ENCODE data around the gene GABRG3.

GABRG3 gene

DNA sequence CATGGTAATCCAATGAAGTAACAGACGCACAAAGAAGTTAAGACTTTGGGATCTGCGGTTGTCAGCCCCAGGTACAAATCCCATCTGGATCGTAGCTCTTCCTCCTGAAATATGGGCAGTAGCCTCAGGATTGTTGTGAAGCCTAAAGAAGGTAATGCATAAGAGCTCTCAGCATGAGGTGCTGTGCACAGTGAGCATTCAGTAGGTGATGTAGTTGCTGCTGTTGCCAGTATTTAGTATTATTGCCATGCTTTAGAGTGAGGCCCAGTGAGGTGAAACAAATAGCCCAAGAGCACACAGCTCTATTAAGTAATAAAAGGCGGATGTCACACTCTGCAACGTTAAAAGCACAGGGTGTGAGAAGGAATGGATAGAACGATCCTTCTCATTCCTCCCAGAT, 225.7 kb downstream of the GABRG3 start:
- DNase-seq: no peak

DNA sequence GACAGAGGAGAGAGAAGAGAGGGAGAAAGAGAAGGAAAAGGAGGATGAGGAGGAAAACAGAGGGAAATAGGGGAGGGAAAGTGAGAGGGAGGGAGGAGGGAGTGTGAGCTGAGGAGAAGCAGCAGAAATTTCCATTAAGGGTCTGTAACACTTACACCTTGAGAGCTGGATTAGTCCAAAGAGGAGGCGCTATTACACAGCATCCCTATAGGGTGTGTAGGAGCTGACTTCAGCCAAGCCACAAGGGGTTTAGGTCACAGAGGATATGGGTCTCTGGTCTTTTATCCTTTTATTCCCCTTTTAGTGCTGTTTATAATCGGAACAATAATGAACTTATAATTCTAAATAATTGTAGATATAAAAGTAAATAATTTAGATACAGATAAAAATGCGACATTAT, 230.4 kb downstream of the GABRG3 start:
- DNase-seq: no peak

DNA sequence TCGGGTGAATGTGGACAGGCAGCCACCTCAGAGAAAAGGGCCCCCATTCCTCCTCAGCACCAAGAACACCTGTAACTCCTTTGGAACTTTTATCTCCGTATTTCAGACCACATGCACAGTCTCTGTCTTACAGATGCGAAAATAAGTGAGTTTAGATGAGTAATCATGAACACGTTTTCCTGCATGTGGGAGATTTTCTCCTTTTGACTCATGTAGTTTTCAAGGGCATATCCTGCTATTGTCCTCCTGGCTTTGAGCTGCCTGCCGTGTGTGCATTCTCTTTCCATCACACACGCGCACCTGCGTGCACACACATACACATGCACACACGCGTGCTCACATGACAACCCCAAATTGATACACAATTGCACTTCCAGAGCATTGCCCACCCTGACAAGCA, 239.2 kb downstream of the GABRG3 start:
- no peak for DNase-seq

DNA sequence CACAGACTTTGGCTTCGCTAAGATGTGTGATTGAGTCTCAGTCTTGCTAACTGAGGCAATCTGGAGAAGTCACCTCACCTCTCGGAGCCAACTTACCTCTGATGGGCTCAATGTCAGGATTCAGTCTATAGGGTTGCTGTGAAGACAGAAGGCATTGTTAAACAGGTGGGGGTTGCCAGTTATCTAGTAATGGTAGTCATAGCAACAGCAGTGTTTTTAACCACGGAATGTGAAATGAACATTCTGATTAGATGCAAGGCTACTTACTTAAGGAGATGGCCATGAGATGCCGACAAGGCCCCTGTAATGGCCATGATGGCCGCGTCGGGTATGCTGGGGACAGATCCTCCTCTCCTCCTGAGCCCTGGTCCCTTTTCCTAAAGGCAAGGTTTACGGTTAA, 243.1 kb downstream of the GABRG3 start:
- DNase-seq: no peak

DNA sequence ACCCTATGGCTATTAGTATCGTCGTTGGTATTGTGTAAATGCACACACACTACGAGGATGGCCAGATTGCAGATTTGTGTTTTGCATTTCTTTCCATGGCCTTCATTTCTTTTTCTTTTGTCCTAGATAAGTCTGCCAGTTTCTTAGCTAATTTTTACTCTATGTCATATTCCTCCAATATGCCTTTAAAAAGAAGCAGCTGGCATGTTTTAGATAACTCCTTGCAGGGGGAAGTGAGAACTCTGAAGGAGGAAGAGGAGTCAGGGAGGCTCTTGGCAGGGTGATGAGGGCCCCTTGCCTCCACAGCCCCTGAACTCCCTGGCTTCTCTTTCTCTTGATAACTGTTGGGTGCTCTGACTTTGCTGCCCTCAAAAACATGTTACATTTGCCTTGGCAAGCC, 244.0 kb downstream of the GABRG3 start:
- DNase-seq: peak; percentile 69

DNA sequence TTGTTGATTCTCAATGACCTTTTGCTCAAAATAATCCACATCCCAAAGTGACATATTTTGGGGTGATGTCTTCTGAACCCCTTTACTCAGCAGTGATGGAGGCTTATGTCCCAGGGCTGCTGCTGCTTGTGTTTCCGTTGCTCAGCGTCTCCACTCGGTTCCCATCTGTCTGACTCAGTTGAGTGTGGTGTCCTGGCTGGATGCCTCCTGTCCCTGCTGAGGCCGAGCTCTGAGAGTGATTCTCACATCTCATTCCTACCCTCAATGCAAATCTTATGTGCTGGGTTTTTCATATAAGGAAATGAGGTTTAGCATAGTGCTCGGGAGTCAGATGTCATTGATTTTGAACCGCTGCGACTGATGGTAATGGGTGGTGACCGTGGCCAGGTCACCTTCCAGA, 247.4 kb downstream of the GABRG3 start:
- DNase-seq: no peak

DNA sequence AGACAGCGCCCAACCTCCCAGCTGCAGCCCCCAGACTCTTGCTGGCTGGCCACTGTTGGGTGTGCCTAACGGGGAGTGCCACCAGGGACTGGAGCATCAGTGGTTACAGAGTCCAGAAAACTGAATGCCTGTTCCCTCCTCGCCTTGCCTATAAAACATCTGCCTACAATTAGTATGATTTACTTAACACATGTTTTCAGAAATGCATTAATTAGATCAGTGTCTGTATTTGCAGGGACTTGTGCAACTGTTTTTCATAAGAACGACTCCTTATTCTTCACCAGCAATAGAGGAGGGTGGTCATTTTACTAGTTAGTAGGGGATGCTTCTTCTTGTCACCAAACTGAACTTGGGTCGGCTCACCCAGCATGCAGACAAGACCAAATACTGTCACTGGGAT, 248.7 kb downstream of the GABRG3 start:
- no peak for DNase-seq

DNA sequence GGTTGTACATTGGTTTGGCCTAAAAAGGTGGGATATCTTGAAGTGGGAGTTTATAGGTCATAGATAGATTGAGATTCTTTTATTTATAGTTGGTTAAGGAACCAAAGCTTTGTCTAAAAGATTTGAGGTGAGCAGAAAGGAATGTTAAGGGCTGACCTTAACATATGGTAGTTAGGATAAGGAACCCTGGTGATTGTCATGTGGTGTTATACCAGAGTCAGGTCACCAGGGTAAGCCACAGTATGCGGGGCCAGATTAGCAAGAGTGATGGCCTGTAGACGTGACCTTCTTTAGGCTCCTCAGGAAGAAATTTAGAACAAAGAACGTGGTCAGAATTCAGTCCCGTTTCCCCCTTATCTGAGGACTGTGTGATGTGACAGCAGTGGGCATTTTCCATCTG, 249.2 kb downstream of the GABRG3 start:
- no peak for DNase-seq

DNA sequence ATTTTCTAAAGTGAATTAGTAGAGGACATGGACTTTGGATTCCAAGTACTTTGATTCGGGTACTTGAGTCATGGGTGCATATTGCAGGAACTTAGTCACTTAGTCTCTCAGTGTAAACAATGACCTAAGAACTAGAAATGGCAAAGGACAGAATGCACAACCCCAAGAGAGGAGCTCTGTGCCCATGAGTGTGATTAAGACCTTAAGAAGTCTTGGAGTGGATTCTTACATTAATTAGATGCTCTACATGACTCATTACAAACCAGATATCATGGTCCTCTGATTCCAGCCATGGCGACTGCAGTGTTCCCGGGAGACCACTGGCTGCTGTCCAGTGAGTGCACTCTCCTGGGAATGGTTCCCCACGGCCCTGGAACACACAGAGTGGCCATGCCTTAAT, 251.5 kb downstream of the GABRG3 start:
- no peak for DNase-seq

DNA sequence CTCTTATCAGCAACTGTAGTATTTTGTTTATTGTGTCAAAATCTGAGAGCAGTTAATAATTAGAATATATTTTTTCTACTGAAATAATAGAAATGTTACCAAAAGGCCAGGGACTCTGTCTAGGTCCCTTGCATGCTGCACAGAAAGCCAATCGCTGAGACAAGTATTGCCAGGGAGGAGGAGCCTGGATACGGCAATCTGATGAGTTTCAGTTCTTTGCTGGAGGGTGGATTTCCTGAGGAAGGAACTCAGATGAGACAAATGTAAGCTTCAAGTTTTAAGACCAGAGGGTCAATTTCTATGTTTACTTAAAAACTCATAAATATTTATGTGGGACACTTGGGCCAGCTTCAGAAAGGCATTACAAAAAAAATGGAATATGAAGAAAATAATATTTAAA, 252.2 kb downstream of the GABRG3 start:
- no peak for DNase-seq

DNA sequence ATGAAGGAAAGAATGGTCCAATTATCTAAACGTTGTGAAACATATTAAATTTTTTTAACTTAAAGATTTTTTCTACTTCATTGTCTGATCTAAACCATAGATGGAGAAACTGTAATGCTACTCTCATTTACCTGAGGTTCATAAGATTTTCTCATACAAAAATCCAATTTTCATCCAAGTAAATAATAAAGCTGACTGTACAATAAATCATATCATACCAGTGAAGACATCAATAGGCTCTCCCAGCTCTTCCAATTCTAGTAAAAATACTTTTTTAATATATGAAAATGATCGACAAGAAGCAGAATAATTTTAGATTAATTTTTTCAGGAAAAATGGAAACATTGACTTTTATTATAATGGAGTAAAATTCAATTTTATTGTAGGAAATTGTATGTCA, 260.8 kb downstream of the GABRG3 start:
- DNase-seq: no peak

DNA sequence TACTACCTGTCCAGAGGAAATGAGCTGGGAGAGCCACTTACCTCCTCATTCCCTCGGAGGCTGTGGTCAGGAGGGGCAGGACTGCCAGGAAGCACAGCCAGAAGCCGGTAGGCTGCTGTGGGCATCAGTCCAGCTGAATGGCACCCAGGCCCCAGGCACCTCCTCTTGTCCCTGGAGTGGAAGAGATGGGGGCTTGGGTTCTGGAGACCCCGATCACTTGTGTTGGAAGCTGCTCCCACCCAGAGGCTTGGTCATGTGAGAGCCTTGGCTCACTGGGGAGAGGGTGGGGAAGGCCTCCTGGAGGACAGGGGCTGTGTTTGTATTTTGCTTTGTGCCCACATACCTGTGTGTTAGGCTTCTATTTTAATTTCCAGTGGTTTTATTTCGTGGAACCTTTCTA, 261.9 kb downstream of the GABRG3 start:
- DNase-seq: no peak

DNA sequence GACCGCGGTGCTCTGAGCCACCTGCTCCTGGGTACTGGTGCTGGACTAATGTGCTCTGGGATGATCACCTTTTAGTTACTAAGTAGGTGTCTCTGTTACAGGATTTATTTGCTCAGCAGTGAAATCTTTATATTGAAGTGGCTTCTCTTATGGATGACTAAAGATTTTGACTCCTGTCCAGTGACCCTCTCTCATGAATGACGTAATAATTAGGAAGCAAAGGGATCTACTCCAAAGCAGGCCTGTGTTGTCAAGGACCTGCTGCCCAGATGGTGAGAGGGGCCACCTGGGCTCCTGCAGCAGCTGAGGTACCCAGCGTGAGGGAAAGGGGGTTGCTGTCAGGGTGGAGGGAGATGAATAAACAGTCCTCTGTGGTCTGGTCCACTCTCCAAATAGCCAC, 263.6 kb downstream of the GABRG3 start:
- no peak for DNase-seq

DNA sequence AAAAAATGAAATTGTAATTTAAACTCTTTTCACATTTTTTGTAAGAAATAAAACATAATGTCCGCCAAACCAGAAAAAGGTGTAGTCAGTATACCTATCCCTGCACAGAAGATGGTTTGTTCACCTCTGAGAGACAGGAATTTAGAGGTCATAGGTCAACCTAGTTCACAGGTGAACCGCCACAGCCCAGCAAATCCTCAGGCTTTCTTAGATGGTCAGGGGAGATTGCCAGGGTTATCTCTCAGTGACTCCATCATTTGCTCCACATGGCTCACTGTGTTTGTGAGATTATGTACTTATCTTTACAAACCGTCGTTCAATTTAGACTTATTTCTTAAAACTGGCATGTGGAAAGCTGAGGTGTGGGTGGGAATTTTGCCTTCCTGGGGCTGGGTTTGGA, 264.2 kb downstream of the GABRG3 start:
- DNase-seq: no peak

DNA sequence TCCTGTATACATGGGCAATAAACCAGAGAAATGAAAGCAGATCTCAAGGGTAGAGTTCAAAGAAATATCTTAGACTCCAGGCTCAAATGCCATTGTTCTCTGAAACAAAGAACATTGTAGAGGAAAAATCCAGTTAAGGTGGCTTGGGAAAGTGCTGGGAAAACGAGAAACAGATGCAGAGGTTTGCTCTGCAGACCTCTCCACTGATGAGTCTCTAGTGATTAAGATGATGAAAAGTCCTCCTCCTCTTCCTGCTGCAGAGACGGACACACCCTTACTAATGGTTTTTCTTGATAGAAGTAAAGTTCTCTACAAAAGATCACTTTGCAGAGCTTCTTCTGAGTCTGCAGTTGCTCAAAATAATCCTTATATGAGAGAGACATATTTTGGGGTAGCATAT, 264.7 kb downstream of the GABRG3 start:
- no peak for DNase-seq

DNA sequence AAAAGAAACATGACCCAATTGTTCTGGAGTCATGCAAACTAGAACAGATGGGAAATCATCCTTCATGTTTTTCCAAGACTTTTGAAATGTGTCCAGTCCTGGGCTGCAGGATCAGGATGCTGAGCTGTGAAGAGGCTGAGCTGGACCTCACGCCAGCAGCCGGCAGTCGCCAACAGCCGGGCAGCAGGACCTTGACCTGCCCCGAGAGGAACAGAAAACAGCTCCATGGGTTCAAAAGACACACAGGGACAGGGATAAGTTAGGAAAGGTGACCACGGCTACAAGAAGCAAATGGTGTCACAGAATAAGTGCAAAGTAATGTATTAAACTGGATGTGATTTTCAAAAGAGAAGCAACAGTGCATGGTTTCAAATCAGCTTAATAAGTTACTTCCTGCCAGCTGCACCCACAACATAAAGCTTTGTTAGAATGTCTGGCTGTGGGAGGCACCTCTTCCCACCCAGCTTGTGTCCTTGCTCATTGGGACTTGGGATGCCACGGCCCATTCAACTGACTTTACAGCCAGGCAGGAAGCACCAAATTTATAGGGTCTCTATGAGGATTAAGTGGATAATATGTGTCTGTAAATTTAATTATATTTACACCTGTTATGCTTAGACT, 266.4 kb downstream of the GABRG3 start:
- no peak for DNase-seq

DNA sequence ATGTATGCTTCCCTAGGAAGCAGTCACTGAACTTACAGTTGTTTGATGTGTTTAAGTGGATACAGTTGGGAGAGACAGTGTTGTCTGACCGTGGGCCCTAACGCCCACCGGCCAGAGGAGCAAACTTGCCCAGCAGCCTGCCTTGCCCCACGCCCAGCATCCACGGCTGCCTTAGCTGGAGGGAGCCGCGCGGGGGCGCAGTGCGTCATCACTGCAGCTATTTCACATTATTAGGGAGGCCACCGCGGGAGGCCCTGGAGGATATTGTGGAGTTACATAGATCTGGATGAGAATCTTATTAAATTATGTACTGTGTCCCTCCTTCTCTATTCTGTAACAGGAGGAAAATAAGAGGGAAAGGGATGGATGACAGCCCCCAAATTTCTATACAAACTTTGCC, 267.2 kb downstream of the GABRG3 start:
- DNase-seq: no peak

DNA sequence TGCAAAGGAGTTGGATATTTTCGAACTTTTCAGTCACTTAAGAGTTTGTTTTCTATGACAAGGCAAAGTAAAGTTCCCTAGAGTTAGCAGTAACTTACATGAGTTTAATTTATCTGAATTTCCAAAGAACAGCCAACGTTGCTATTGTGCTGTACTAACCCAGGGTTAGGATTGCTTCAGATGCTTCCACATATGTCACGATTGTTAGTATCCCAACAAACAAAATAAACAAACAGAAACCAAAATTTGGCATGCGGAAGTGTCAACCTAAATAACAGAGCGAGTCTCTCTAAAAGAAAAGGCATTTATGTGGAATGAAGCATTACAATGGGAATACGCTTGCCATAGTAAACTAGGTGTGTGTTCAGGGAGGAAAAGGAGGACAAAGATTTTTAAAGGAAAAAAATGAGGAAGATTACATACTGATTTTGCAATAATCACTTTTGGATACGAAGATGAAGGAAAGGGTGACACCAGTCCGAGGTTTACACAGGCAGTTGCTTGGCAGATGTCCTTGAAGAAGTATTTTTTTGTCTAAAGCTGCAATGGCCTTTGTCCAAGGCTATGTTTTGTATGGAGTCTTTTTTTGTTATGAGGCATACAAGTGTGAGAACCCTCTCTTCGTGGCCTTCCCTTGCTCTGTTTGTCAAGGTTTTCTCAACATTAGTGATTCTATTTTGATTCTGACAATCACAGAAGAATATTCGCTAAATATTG, 267.9 kb downstream of the GABRG3 start:
- no peak for DNase-seq

DNA sequence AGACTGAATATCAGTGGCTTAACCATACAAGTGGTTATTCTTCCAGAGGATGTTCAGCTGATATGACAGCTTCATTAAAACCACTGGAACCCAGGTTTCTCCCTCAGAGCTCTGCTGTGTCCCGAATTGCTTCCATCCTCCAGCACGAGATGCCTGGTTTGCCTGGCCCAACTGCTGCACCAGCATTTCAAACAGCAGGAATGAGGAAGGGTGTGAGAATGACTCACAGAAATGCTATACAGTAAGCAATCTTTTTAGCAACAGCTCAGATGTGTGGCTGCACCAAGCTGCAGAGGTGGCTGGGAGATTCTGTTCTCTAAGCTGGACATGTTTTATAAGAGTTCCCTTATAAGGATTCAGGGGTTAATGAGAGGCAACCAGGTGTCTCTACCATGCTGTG, 271.0 kb downstream of the GABRG3 start:
- DNase-seq: no peak

DNA sequence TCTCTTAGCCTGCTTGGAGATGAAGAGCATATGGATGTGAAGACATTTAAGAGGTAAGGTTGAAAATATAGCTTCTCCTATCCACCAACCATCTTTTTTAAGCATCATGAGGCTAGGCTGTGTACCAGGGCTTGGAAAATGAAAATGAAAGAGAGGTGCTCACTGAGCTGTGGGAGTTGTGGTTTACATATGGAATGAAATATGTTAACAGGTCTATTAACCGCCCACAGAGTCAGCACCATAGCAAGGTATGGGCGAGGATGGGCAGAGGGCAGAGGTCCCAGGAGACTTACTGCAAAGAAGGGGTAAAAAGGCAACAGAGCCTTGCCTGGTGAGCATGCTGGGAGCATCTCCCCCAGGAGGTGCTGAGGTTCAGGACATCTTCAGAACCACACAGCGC, 273.1 kb downstream of the GABRG3 start:
- DNase-seq: no peak

DNA sequence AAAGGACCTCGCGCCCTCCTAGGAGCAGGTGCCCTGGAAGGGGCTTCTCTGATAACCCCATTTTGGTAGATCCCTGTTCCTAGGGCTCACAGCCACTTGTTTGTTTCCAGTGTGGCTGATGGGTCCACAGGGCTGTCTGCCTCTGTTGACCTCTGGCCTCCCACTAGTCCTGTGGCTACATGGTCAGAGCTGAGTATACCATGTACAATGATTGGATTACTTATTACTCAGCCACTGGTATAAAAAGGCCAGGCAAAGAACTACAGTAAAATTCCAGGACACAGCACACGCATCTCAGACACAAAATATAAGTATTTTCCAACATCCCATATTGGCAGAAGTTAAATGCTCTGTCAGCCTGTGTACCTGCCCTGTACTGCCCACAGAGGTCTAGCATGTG, 277.3 kb downstream of the GABRG3 start:
- DNase-seq: no peak

DNA sequence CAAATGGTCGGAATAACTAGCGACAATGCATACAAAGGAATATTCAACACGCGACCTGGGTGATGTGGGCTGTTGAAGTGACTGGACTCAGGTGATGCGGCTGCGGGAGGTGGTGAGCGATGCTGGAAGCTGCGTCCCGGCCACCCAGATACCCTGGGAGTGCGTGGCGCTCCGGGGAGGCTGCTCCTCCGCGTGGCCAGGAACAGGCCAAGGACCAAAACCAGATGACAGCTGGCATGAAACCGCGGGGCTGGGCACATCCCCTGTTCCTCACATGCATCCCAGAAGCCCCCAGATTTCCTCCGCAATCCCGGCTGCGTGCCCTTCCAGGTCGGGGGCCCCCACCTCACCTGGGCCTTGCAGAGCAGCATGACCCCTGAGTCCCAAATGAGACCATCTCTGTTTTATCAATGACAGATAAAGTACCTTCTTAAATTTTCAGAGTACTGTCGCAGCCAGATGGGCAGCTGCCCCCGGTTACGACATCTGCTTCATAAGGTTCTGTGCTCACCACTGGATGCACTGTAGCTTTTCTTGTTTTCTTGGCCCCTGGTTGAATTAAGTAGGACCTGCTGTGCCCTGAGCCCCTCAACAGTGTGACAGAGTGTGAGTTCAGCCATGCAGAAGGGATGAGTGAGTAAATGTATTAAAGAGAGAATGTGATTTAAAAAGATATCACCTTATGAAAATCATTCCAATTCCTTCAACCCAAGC, 278.2 kb downstream of the GABRG3 start:
- DNase-seq: no peak

DNA sequence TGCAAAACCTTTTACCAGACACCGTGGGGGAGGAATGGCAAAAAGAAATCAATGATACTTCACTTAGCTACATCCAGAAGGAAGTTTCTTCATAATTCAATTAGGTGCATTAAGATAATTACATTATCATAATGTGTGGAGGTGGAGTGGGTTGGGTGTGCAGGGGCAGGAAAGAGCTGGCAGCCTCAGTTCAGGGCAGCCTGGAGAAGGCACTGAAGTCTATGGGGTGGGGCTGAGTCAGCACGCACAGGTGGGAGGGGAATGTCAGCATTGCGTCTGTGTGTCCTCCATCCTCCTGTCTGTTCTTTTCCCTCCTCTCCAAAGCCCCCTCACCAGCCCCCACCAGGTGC, 278.8 kb downstream of the GABRG3 start:
- no peak for DNase-seq

DNA sequence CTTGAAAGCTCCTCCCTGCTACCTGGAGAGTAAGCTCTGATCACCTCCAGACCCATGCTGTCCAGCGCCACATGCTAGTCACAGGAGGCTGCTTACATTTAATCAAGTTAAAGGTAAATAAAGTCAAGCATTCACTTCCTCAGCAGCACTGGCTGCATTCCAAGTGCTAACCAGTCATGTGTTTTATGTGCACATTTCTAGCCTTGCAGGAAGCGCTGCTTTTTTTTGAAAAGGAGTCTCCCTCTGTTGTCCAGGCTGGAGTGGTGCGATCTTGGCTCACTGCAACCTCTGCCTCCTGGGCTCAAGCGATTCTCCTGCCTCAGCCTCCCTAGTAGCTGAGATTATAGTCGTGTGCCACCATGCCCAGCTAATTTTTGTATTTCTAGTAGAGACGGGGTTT, 279.2 kb downstream of the GABRG3 start:
- no peak for DNase-seq

DNA sequence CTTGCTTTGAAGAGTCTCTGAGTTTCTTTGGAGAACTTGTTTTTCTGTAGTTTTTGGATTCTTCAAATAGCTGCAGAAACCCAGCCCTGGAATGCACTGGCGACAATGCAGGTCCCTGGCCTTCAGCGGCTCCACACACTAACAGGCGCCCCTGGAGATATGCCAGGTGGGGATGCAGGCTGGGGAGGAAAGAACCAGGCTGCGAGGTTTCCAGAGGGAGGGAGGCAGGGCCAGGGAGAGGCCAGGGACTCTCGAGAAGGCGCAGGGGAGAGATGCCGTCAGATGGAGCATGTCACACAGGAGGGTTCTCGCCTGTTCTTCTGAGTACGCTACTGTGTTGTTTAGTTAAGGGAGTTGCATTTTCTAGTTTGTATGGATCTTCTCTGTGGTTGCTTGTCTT, 283.1 kb downstream of the GABRG3 start:
- no peak for DNase-seq

All from MV-4-11 (cell line).